Medulla oblongata (tissue), 1 donor: ENCODE data around the gene ACHE.

Experiments
- DNase-seq: peaks from one replicate; pipeline ENCODE4 v3.0.0-alpha.2; 2015; ENCODE audit errors: extremely low spot score

Gene ACHE

GRCh38 chr7:100884736-100885439 lies 10.8 kb downstream of the ACHE start:
- no peak for DNase-seq

GRCh38 chr7:100882785-100883526 lies 12.7 kb downstream of the ACHE start:
- no peak for DNase-seq

DNA sequence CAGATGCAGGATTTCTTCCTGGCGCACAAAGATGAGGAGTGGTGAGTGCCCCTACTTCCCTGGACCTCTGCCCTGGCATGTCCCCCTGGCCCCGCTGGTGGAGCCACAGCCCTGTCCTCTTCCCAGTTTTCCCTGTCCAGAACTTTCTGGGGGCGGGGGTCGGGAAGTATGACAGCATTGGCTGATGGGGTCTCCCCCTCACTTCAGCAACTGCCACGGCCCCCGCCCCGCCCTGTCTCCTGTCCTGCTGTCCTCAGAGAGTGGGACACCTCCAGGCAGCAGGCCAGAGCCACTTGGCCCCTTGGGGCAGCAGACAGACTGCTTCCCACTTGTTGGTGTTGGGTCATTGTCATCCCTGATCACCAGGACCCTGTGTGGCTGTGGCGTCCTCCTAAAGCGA lies 13.5 kb downstream of the ACHE start:
- DNase-seq, result no peak

GRCh38 chr7:100881136-100881535 lies 14.6 kb downstream of the ACHE start:
- no peak for DNase-seq

DNA sequence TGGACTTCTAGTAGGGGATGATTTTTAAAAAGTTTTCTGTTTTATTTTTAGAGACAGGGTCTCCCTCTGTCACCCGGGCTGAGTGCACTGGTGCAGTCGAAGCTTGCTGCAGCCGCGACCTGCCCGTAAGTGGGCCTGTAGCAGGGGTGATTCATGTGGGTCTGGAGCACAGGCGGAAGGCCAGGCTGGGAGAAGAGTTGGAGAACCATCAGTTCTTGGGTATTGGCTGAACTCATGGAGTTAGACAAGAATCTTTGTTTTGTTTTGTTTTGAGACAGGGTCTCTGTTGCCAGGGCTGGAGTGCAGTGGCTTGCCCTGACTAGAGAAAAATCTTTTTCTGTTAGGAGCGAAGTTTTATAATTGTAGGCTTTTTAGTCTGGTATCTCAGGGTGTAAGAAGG lies 15.0 kb downstream of the ACHE start:
- DNase-seq, result peak; percentile 66

- DNase-seq, result peak; percentile 77
Observed at GRCh38 chr7:100879685-100880261, 15.9 kb downstream of the ACHE start.

GRCh38 chr7:100878685-100879084 lies 17.0 kb downstream of the ACHE start:
- no peak for DNase-seq

DNA sequence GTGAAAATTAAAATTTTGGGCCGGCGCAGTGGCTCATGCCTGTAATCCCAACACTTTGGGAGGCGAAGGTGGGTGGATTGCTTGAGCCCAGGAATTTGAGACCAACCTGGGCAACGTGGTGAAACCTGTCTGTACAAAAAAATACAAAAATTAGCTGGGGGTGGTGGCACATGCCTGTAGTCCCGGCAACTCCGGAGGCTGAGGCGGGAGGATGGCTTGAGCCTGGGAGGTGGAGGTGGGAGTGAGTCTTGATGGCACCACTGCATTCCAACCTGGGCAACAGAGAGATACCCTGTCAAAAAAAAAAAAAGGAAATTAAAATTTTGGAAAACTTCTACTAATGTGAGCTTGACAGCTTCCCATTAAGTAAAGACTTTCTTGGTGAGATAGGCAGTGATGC lies 17.7 kb downstream of the ACHE start:
- DNase-seq, result no peak

DNA sequence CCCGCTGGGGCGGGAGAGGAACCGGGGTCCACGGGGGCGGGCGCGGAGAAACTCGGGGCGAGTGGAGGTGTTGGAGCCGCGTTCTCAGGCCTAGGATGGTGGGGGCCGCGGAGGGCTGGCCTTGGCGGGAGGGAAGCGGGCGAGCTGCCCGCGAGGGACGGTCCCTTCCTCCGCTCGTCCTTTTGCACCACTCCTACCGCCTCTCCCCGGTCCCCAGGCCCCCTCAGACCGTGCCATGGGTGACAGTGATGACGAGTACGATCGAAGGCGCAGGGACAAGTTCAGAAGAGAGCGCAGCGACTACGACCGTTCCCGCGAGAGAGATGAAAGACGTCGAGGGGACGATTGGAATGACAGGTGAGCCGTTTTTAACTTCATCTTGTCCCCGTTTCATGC lies 20.3 kb downstream of the ACHE start:
- no peak for DNase-seq

GRCh38 chr7:100874577-100875355 lies 20.9 kb downstream of the ACHE start, which contains the start of gene SRRT:
Gene SRRT, plus strand, starts transcription at chr7:100875103. Its CDS starts 488 bp downstream, at chr7:100875591.
- peak; percentile 99 for DNase-seq

DNA sequence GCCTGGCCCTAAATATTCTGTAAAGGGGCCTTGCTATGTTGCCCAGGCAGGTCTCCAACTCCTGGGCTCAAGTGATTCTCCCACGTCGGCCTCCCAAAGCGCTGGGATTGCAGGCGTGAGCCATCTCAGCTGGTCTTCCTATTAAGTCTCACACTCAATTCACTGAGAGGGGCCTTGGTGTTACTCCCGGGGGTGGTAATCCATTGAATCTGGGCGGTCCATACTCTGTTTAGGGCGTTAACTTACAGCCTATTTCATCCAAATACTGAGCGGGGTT lies 21.4 kb downstream of the ACHE start:
- DNase-seq, result no peak

- DNase-seq, result no peak
Observed at GRCh38 chr7:100873599-100874299, 21.9 kb downstream of the ACHE start.

DNA sequence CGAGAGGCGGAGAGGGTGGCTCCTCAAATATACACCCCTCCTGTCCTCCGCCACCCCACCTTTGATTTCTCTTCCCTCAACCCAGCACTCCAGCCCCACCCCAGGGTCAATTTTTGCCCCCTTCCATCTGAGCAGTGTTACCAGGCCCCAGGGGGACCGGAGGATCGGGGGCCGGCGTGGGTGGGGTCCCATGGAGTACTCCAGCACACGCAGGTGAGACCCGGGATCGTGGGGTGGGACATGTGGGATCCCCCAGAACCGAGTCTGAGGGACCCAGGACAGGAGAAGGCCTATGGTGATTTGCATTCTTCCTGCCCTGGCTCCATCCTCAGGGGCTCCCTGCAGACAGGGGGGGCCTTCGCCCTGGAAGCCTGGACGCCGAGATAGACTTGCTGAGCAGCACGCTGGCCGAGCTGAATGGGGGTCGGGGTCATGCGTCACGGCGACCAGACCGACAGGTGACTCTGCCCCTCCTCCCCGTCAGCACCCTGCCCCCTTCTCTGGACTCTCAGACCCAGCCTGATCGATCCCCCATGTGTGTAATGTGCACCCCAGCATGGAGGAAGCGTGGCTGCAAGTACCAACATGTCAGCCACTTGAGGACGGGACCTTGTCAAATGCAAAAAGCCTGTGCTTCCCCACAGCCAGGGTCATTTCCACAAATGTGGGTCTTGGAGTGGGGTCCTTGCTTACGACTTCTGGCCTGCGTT lies 27.8 kb downstream of the ACHE start:
- no peak for DNase-seq

DNA sequence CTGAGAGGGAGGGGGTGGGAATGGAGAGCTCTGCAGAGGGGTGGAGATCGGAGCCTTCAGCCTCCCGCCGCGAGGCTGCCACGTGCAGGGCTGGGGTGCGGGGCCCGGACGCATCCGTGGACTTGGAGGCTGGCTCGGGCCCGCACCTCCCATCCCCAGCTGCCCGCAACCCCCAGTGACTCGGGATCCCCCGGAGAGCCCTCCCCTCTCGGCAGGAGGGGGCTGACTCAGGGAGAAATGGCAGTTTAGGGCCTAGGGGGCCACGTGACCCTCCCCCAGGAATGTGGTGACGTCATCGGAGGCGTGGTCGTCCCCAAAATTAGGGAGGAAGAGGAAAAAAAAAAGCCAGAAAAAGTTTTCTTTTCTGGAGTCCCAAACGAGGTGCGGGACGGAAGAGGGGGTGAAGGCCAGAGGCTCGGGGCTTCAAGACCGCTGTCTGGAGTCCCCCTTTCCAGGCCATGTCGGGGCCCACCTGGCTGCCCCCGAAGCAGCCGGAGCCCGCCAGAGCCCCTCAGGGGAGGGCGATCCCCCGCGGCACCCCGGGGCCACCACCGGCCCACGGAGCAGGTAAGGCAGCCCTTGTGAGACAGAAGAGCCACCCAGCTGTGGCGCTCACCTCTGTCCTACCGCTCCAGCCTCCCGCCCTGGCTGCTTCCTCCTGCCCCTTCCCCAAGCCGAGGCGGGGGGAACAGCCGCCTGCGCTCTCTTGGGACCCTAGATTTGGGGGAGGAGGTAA lies 28.5 kb downstream of the ACHE start, which contains the start of gene TRIP6:
TRIP6 (plus strand) TSS at position 348 of the 736 bp plus-strand sequence; CDS start at position 459, 111 bp downstream.
- DNase-seq, result peak; percentile 95

DNA sequence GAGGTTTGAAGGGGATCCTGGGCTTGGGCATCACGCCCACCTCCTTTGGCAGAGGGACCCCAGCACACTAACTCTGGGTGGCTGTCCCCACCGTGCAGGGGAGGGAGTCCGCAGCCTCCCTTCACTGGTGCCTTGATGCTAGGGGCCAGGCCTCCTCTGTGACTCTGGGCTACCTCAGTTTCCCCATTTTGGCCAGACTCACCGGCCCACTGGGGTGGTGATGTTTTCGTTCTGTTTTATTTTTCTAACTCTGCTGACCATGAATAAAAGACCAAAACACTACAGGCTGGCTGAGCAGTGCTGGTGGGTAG lies 29.0 kb downstream of the ACHE start:
- DNase-seq, result no peak

DNA sequence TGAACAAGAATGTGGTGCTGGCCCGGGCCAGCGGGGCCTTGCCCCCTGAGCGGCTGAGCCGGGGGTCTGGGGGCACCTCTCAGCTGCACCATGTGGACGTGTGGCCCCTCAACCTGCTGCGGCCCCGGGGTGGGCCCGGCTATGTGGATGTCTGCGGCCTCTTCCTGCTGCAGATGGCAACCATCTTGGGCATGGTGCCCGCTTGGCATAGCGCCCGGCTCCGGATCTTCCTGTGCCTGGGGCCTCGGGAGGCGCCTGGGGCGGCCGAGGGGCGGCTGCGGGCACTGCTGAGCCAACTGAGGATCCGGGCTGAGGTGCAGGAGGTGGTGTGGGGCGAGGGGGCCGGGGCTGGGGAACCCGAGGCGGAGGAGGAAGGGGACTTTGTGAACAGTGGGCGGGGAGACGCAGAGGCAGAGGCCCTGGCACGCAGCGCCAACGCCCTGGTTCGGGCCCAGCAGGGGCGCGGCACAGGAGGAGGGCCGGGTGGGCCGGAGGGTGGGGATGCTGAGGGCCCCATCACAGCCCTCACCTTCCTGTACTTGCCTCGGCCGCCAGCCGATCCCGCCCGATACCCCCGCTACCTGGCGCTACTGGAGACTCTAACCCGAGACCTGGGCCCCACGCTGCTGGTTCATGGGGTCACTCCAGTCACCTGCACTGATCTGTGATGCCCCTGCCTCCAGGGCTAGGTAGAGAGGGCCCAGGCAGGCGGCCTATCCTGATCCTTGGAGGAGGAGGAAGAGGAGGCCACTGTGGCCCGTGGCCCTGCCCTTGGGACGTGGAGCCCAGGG lies 29.6 kb downstream of the ACHE start:
- peak; percentile 83 for DNase-seq

GRCh38 chr7:100865372-100865911 lies 30.2 kb downstream of the ACHE start:
- DNase-seq, result no peak

- no peak for DNase-seq
Observed at GRCh38 chr7:100864263-100864845, 31.3 kb downstream of the ACHE start.

DNA sequence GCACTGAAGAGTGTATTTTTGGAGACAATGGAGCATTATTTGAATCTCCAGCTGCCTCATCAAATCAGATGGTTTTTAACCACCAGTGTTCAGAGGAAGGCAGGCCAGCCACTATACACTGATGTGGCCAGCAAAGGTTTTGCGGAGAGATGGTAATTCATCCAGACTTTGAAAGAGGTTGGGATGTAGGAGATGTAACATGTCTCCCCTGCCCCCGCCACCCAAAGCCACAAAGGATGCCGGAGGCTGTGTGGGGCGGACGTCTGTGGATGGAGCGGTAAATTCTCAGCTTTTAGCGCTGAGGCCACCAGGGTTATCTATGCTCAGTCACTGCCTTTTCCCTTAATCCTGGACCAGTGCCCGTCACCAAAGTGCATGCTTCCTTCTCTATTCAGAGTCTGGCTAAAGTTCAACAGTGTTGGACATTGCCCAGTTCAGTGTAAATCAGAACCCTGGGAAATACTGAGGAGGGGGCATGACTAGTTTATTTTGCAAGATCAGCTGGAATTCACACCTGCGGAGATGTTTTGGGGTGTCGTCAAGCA lies 32.2 kb downstream of the ACHE start:
- DNase-seq, result peak; percentile 72
